HG03442 (cell line): Measurements from ENCODE around the gene ANKRD17.

Experiments used
- ATAC-seq: cut with Tn5 transposase; IDR thresholded peaks from one replicate; pipeline ENCODE4 v1.9.1; 2021; ENCODE audit warnings: mild to moderate bottlenecking, moderate library complexity; ENCODE audit not compliant: unreplicated experiment

Gene ANKRD17

GRCh38 chr4:73064536-73064935 is 194.1 kb downstream of the ANKRD17 start:
- no peak for ATAC-seq

GRCh38 chr4:73055241-73055897 is 203.2 kb downstream of the ANKRD17 start:
- peak; percentile 93 for ATAC-seq

DNA sequence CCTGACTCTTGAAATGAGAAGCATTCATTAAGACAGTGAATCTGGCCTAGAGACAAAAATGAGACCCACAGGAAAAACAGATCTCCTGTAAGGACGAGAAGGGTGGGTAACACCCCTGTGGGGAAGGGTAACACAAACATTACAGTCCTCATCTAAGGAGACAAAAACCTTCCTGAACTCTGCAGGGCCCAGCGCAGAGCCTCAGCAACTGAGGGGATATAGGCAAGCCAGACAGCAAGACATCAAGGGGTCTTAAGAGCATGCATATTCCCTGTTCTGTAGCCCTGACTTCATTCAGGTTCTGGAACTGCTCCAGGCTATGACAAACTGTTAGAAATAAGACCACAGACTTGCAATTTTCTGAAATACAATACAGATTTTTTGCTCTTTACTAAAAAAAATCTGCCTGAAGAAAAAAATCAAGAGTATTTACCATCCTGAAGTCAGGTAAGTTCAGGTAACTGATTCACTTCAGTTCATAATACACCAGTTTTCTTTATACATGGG is 204.6 kb downstream of the ANKRD17 start:
- ATAC-seq, result no peak

DNA sequence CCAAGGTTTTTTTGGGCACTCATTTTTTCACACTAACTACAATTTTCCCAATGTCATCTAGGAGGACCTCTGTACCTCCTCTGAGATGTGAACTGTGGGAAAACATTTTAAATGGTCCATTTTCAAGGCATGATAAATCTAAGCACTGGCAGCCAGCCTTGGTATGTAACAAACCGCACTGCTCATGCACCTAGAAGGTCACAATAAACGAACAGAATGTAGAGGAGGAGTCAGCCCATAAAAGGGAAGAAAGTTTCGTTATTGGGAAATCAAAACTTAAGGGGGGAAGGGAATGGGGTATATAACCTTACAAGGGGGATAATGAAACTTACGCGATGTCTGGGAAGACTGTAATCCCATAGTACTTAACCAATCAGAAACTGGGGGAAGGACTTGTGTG is 205.5 kb downstream of the ANKRD17 start:
- ATAC-seq, result no peak

GRCh38 chr4:73051625-73052024 is 207.0 kb downstream of the ANKRD17 start:
- ATAC-seq, result no peak

DNA sequence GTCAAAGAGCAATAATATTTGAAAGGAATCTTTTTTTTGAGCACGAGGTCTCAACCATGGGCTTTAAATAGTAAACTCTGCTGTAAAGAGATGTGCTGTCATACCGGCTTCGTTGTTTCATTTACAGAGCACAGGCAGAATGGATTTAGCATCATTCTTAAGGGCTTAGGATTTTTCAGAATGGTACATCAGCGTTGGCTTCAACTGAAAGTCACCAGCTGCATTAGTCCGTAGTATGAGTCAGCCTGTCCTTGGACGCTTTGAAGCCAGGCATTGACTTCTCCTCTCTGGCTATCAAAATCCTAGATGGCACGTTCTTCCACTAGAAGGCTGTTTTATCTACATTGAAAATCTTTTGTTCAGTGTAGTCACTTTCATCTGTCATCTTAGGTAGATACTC is 212.7 kb downstream of the ANKRD17 start:
- ATAC-seq, result no peak

GRCh38 chr4:73037057-73037456 is 221.5 kb downstream of the ANKRD17 start:
- no peak for ATAC-seq

DNA sequence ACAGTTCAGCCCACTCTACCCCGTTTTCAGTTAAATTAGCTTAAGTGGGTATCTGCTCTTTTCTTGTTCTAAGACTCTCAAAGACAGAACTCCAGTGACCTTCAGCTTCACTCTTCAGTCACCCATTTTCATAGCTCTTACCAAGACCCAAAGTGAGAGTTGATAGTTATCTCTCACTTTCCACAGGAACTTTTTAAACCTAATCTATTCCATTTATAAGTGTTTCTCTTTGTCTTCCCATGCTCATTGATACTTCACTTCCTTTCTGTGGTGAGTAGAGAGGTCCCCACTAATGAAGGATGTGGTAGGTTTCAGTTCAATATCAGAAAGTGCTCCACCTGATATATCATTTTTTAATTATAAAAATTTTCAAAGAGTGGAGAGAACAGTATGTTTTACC is 222.5 kb downstream of the ANKRD17 start:
- peak; percentile 35 for ATAC-seq

DNA sequence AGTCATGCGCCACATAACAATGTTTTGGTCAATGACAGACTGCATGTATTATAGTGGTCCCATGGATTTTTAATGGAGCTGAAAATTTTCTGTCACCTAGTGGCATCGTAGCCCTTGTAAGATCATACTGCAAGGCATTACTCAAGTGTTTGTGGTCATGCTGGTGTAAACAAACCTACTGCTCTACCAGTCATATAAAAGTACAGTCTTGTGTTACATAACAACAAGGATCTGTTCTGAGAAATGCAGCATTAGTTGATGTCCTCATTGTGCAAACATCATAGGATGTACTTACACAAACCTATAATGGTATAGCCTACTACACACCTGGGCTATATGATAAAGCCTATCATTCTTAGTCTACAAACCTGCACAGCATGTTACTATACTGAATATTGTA is 223.7 kb downstream of the ANKRD17 start:
- no peak for ATAC-seq

GRCh38 chr4:73028621-73029020 is 230.0 kb downstream of the ANKRD17 start:
- no peak for ATAC-seq
